CD4-positive, alpha-beta T cell treated with Interleukin-21 for 1 hour (primary cell): Measurements from ENCODE around the gene ATP6V0C.

Experiments
- DNase-seq: peaks from one replicate; pipeline ENCODE4 v3.0.0-alpha.2; 2020

ATP6V0C gene

GRCh38 chr16:2513405-2514332, at the start of gene ATP6V0C:
ATP6V0C (plus strand) TSS chr16:2513952; CDS start chr16:2514104, 152 bp downstream.
- peak; percentile 94 for DNase-seq

- no peak for DNase-seq
Measured at GRCh38 chr16:2464333-2464732, 49.4 kb upstream of the ATP6V0C start.

DNA sequence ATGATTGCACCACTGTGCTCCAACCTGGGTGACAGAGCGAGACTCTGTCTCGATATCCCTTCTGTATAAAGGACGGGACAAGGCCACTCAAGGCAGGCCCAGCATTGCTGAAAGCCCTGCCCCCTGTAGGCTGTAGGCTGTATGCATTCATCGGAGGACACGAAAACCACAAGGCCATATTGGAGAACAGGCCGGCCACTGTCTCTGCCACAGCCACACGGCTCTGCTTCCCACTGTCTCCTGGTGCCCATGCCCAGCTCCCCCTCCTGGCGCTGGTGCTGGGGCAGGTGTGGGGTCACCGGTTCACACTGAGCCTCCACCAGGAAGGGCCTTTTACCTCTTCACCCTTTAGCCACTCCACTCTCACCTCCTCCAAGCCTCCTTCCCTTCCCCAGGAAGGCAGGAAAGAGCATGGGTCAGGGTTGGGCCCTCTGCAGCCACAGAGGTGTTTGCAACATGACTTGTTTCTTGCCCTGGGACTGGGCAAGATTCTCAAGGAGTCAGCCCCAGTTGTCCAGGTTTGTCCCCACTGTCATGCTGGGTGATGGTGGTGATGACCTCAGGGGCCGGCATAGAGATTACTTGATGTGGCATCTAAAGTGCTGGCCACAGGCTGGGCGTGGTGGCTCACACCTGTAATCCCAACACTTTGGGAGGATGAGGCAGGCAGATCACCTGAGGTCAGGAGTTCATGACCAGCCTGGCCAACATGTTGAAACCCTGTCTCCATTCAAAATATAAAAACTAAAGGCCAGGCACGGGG, 47.9 kb upstream of the ATP6V0C start:
- DNase-seq = no peak

GRCh38 chr16:2466667-2467527, 46.9 kb upstream of the ATP6V0C start:
- no peak for DNase-seq

DNA sequence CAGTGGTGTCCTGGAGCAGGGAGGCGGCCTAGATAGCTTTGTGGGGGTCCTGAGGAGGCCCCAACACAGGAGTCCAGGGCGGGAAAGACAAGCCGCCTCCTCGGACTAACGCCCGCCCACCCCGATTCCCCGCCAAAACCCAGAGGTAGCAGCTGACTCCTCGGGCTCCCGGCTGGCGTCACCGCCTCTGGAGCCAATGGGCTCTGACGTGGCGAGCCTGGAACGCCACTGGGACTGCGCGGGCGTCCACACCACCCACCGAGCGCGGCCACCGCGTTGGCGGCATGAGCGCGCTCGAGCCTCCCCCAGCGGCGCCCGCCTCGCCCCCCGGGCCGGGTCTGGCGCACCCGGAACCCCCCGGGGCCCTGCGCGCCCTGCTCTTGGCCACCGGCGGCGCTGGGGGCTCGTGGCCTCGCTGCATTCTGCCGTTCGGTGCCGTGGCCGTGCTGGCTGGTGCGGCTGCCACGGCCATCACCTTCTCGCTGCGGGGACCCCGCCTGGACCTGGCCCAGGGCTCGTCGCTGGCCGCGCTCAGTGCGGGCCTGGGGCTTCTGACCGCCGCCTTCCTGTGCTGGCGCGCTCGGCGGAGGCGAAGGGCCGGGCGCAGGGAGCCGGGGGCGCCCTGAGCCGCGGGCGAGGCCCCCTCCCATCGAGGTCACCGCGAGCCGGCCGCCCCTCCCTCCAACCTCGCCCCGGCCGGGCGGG, 46.1 kb upstream of the ATP6V0C start:
- no peak for DNase-seq

- DNase-seq = no peak
Measured at GRCh38 chr16:2468233-2468724, 45.5 kb upstream of the ATP6V0C start.

DNA sequence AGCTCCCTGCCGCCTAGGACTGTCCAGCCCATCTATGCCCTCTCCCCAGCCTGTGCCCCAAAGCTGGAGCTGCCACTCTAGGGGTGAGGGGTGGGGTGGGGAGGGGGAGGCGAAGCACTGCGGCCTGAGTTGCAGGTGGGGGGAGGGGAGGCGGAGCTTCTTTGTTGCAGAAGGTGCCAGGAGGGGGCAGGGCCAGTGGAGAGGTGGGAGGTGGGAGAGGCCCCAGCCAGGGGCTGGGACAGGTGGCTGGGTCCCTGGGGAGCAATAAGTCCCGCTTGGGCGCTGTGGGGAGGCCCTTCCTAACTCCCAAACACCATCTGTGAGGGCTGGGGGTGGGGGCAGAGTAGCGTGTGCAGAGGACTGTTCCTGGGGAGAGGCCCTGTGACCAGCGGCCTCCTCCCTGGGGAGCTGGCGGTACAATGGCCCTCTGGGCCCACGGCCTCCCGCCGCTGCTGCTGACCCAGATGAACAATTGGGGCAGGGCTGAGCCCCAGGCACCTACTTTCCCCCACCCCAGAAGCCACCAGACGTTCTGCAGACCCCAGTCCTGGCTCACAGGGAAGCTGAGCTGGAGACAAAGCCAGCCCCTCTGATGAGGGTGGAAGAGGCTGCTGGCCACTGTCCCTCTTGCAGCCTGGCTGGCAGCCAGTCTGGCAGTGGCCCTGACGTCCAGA, 44.9 kb upstream of the ATP6V0C start:
- no peak for DNase-seq

- DNase-seq = no peak
Measured at GRCh38 chr16:2469399-2470233, 44.1 kb upstream of the ATP6V0C start.

GRCh38 chr16:2470234-2470601, 43.5 kb upstream of the ATP6V0C start:
- DNase-seq = no peak

GRCh38 chr16:2470603-2471015, 43.1 kb upstream of the ATP6V0C start:
- DNase-seq = no peak

GRCh38 chr16:2471016-2471652, 42.6 kb upstream of the ATP6V0C start, which contains the start of gene NTN3:
NTN3 (plus strand) TSS chr16:2471297; CDS start chr16:2471702, 405 bp downstream.
- no peak for DNase-seq

DNA sequence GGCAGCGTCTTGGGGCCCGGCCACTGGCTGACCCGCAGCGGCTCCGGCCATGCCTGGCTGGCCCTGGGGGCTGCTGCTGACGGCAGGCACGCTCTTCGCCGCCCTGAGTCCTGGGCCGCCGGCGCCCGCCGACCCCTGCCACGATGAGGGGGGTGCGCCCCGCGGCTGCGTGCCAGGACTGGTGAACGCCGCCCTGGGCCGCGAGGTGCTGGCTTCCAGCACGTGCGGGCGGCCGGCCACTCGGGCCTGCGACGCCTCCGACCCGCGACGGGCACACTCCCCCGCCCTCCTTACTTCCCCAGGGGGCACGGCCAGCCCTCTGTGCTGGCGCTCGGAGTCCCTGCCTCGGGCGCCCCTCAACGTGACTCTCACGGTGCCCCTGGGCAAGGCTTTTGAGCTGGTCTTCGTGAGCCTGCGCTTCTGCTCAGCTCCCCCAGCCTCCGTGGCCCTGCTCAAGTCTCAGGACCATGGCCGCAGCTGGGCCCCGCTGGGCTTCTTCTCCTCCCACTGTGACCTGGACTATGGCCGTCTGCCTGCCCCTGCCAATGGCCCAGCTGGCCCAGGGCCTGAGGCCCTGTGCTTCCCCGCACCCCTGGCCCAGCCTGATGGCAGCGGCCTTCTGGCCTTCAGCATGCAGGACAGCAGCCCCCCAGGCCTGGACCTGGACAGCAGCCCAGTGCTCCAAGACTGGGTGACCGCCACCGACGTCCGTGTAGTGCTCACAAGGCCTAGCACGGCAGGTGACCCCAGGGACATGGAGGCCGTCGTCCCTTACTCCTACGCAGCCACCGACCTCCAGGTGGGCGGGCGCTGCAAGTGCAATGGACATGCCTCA, 41.9 kb upstream of the ATP6V0C start:
- no peak for DNase-seq

- no peak for DNase-seq
Measured at GRCh38 chr16:2472488-2472864, 41.3 kb upstream of the ATP6V0C start.

- DNase-seq = no peak
Measured at GRCh38 chr16:2472885-2473445, 40.8 kb upstream of the ATP6V0C start.

- DNase-seq = peak; percentile 29
Measured at GRCh38 chr16:2473446-2473926, 40.3 kb upstream of the ATP6V0C start.

GRCh38 chr16:2473999-2474876, 39.5 kb upstream of the ATP6V0C start:
- DNase-seq = peak; percentile 67

GRCh38 chr16:2474877-2475412, 38.8 kb upstream of the ATP6V0C start, which contains the start of gene TBC1D24:
TBC1D24 (plus strand) TSS chr16:2475127; CDS start chr16:2496149, 21,022 bp downstream.
- DNase-seq = peak; percentile 86
